Uterus (tissue), 2 donors: ENCODE results near the gene ZBTB40.

ENCODE experiments used
- POLR2A ChIP-seq, 2 donors: fragments of 450-650 bp; IDR thresholded peaks; one replicate each; pipeline ENCODE4 v1.6.1; 2016; ENCODE audit warnings: antibody characterized with exemption in 2 of 2, mild to moderate bottlenecking in 1 of 2, moderate library complexity in 1 of 2
- TF ChIP-seq, protein P1 (sequence below), 4 experiments: fragments of 200-600 bp in 2 of 4; fragments of 450-650 bp in 2 of 4; sonication (generic) in 2 of 4; IDR thresholded peaks; one replicate each; pipeline ENCODE4 v1.5.1; 2016 to 2019; ENCODE audit warnings: antibody characterized with exemption in 4 of 4, mild to moderate bottlenecking in 2 of 4, moderate library complexity in 1 of 4

DNA sequence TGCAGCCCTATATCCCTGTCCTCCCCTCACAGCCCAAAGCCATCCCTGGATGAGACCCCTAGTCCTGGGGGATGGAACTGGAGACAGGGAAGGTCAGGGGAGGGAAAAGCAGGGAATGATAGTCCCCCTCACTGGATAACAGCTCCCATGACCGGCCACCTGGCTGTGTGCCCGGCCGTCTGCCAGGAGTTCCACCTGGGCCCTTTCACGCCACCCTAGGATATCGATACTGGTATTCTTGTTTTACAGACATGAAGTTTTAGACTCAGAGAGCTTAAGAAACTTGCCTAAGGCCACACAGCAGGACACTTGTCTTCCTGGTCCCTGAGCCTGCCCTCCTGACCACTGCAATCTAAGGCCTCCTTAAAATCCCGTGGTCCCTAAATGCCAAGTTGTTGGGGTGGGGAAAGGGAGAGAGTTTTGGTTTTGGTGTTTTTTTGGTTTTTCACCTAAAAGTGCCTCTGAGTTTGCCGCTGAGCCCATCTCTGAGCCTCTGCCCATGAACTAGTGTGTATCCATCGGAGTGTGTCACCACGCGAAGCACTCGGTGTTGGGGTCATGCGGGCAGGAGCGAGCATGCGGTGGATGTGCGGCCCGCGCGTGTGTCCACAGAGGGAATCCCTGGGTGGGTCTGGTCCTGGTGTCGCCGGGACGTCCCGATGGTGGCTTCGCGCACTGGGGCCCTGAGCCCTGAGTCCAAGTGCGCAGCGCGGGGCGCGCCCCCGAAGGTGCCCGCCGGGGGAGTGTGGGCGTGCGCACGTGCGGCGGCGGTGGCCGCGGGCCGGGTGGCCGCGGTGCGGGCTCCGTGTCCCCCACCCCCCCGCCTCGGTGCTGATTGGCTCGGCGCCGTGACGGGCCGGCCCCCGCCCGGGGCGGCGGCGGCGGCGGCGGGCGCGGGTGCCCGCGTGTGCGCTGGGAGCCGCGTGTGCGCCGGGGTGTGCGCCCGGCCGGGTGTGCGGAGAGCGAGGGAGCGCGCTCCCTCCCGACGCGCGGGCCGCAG lies 111.2 kb downstream of the ZBTB40 start, which contains the start of gene EPHA8:
- TF ChIP-seq, protein P1, sequence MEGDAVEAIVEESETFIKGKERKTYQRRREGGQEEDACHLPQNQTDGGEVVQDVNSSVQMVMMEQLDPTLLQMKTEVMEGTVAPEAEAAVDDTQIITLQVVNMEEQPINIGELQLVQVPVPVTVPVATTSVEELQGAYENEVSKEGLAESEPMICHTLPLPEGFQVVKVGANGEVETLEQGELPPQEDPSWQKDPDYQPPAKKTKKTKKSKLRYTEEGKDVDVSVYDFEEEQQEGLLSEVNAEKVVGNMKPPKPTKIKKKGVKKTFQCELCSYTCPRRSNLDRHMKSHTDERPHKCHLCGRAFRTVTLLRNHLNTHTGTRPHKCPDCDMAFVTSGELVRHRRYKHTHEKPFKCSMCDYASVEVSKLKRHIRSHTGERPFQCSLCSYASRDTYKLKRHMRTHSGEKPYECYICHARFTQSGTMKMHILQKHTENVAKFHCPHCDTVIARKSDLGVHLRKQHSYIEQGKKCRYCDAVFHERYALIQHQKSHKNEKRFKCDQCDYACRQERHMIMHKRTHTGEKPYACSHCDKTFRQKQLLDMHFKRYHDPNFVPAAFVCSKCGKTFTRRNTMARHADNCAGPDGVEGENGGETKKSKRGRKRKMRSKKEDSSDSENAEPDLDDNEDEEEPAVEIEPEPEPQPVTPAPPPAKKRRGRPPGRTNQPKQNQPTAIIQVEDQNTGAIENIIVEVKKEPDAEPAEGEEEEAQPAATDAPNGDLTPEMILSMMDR (IDR thresholded peaks at IDR 0.05) = no peak
- TF ChIP-seq POLR2A (IDR thresholded peaks at IDR 0.05) = no peak
